H9 (cell line): ENCODE results near the gene C1QL4. TPM values are rescaled to one million over a fixed set of nuclear protein-coding genes. Genes with fewer than 3 reads are reported as not detected.

Experiments used
- DNase-seq: peaks from one replicate; pipeline ENCODE4 v3.0.0-alpha.2; 2017
- H2AFZ ChIP-seq: one replicate; pipeline ENCODE4 v1.6.1; 2013; ENCODE audit warnings: mild to moderate bottlenecking, low read length, control low read depth, moderate library complexity
- H2AK5ac ChIP-seq: 2 replicates; pipeline ENCODE4 v1.6.1; 2013; ENCODE audit warnings: low read length, control low read depth, mixed read lengths; ENCODE audit not compliant: insufficient read length
- H2BK120ac ChIP-seq: one replicate; pipeline ENCODE4 v1.6.1; 2013; ENCODE audit warnings: low read depth, mild to moderate bottlenecking, low read length, control low read depth, inconsistent platforms; ENCODE audit not compliant: poor library complexity, severe bottlenecking
- H2BK12ac ChIP-seq: 2 replicates; pipeline ENCODE4 v1.6.1; 2013; ENCODE audit warnings: low read length, control low read depth, mixed read lengths, low read depth; ENCODE audit not compliant: insufficient read length
- H2BK15ac ChIP-seq: 2 replicates; pipeline ENCODE4 v1.6.1; 2013; ENCODE audit warnings: low read depth, low read length, control low read depth
- H2BK20ac ChIP-seq: one replicate; pipeline ENCODE4 v1.6.1; 2013; ENCODE audit warnings: low read depth, mild to moderate bottlenecking, low read length, control low read depth, inconsistent platforms; ENCODE audit not compliant: poor library complexity, severe bottlenecking
- H2BK5ac ChIP-seq: 2 replicates; pipeline ENCODE4 v1.6.1; 2013; ENCODE audit warnings: low read length, control low read depth, mixed read lengths; ENCODE audit not compliant: insufficient read length
- H3K14ac ChIP-seq: 2 replicates; pipeline ENCODE4 v1.6.1; 2013; ENCODE audit warnings: low read length, control low read depth; ENCODE audit not compliant: insufficient read depth
- H3K18ac ChIP-seq: 2 replicates; pipeline ENCODE4 v1.6.1; 2013; ENCODE audit warnings: low read depth, mild to moderate bottlenecking, mixed read lengths, low read length, control low read depth; ENCODE audit not compliant: insufficient read length
- H3K23ac ChIP-seq: 2 replicates; pipeline ENCODE4 v1.6.1; 2013; ENCODE audit warnings: low read length, control low read depth, mixed read lengths, low read depth; ENCODE audit not compliant: insufficient read length
- H3K23me2 ChIP-seq: 2 replicates; pipeline ENCODE4 v1.6.1; 2013; ENCODE audit warnings: low read depth, mild to moderate bottlenecking, mixed read lengths, low read length, control low read depth; ENCODE audit not compliant: insufficient read length, poor library complexity, severe bottlenecking
- H3K27ac ChIP-seq: 2 replicates; pipeline ENCODE4 v1.5.1; 2013; ENCODE audit warnings: low read length, control low read depth, mixed read lengths, low read depth; ENCODE audit not compliant: insufficient read length
- H3K27me3 ChIP-seq: 2 replicates; pipeline ENCODE4 v1.6.1; 2013; ENCODE audit warnings: low read length, control low read depth, inconsistent platforms; ENCODE audit not compliant: insufficient read depth
- H3K4ac ChIP-seq: 2 replicates; pipeline ENCODE4 v1.6.1; 2013; ENCODE audit warnings: low read depth, mild to moderate bottlenecking, control low read depth, inconsistent platforms, low read length, moderate library complexity
- H3K4me1 ChIP-seq: 2 replicates; pipeline ENCODE4 v1.6.1; 2013; ENCODE audit warnings: low read length, control low read depth, inconsistent platforms; ENCODE audit not compliant: insufficient read depth
- H3K4me2 ChIP-seq: 2 replicates; pipeline ENCODE4 v1.6.1; 2013; ENCODE audit warnings: low read length, control low read depth, mixed read lengths; ENCODE audit not compliant: insufficient read length, insufficient read depth
- H3K56ac ChIP-seq: 2 replicates; pipeline ENCODE4 v1.6.1; 2013; ENCODE audit warnings: low read depth, mild to moderate bottlenecking, mixed read lengths, low read length, control low read depth; ENCODE audit not compliant: insufficient read length
- H3K79me1 ChIP-seq: 2 replicates; pipeline ENCODE4 v1.6.1; 2013; ENCODE audit warnings: low read depth, mild to moderate bottlenecking, moderate library complexity, low read length, control low read depth, inconsistent platforms; ENCODE audit not compliant: insufficient read depth, poor library complexity, severe bottlenecking
- H3K79me2 ChIP-seq: 2 replicates; pipeline ENCODE4 v1.6.1; 2013; ENCODE audit warnings: low read length, control low read depth, inconsistent platforms; ENCODE audit not compliant: insufficient read depth
- H3K9ac ChIP-seq: 2 replicates; pipeline ENCODE4 v1.6.1; 2013; ENCODE audit warnings: low read length, control low read depth, mixed read lengths; ENCODE audit not compliant: insufficient read length; ENCODE audit errors: extremely low read depth
- H3K9me3 ChIP-seq: one replicate; pipeline ENCODE4 v1.6.1; 2013; ENCODE audit warnings: low read depth, low read length, inconsistent platforms; ENCODE audit not compliant: control insufficient read depth
- H3T11ph ChIP-seq: one replicate; pipeline ENCODE4 v1.6.1; 2013; ENCODE audit warnings: mild to moderate bottlenecking, low read length, control low read depth, inconsistent platforms
- H4K20me1 ChIP-seq: one replicate; pipeline ENCODE4 v1.6.1; 2013; ENCODE audit not compliant: control insufficient read depth, insufficient read length, insufficient read depth
- H4K5ac ChIP-seq: 2 replicates; pipeline ENCODE4 v1.6.1; 2013; ENCODE audit warnings: low read depth, mild to moderate bottlenecking, mixed read lengths, low read length, control low read depth; ENCODE audit not compliant: insufficient read length
- H4K8ac ChIP-seq: replicated peaks from 2 replicates; pipeline ENCODE4 v1.6.1; 2013; ENCODE audit warnings: low read length, control low read depth, mixed read lengths, low read depth; ENCODE audit not compliant: insufficient read length
- H4K91ac ChIP-seq: 2 replicates; pipeline ENCODE4 v1.6.1; 2013; ENCODE audit warnings: low read depth, mild to moderate bottlenecking, moderate library complexity, mixed read lengths, low read length, control low read depth; ENCODE audit not compliant: insufficient read length
- H3K27ac Mint-ChIP-seq, 3 experiments: 2 replicates in 2 of 3; 3 replicates in 1 of 3; pipeline ENCODE4 v1.8.0; 2020 to 2021; ENCODE audit warnings: mixed read lengths in 3 of 3, mild to moderate bottlenecking in 1 of 3, moderate library complexity in 1 of 3
- H3K27me3 Mint-ChIP-seq: 2 replicates; pipeline ENCODE4 v1.8.0; 2021; ENCODE audit warnings: low read depth, mild to moderate bottlenecking, moderate library complexity, mixed read lengths
- H3K36me3 Mint-ChIP-seq, 3 experiments: 2 replicates in 2 of 3; 3 replicates in 1 of 3; pipeline ENCODE4 v1.8.0; 2020 to 2021; ENCODE audit warnings: low read depth in 3 of 3, mixed read lengths in 3 of 3; ENCODE audit not compliant: insufficient read depth in 1 of 3
- H3K4me1 Mint-ChIP-seq, 2 experiments: 2 replicates each; pipeline ENCODE4 v1.8.0; 2020; ENCODE audit warnings: mixed read lengths in 2 of 2
- H3K4me3 Mint-ChIP-seq, 2 experiments: 2 replicates in 1 of 2; 3 replicates in 1 of 2; pipeline ENCODE4 v1.8.0; 2020 to 2021; ENCODE audit warnings: mild to moderate bottlenecking in 2 of 2, mixed read lengths in 2 of 2, moderate library complexity in 1 of 2
- H3K9me3 Mint-ChIP-seq, 2 experiments: 2 replicates in 1 of 2; 3 replicates in 1 of 2; pipeline ENCODE4 v1.8.0; 2020; ENCODE audit warnings: mild to moderate bottlenecking in 2 of 2, mixed read lengths in 2 of 2, moderate library complexity in 1 of 2
- CTCF ChIP-seq: fragments of 200-600 bp; sonication (generic); conservative IDR thresholded peaks from 3 replicates; pipeline ENCODE4 v1.8.0; 2021; ENCODE audit warnings: antibody characterized with exemption, mild to moderate bottlenecking
- WGBS: extraction: QIAGEN DNeasy Blood & Tissue Kit; methylation state at CpG from one replicate; pipeline ENCODE4 v1.1.7; 2013; ENCODE audit warnings: missing lambda C conversion rate, low lambda C conversion rate, mixed read lengths; ENCODE audit not compliant: insufficient read length; ENCODE audit errors: extremely low coverage; 5-methylcytosine and 5-hydroxymethylcytosine counted together
- total RNA-seq: library from RNA; stranded (reverse); gene quantifications from 2 replicates; pipeline ENCODE4 v1.2.1, GENCODE V29; 2021

C1QL4 gene
- total RNA-seq, 1 experiment from 2014 or later, result 1.9 TPM

GRCh38 chr12:49284672-49285071, 52.3 kb downstream of the C1QL4 start:
- no peaks in the 10 kb centered on the region for H3K36me3 Mint-ChIP-seq
- H3K9me3 Mint-ChIP-seq, result no peaks in the 10 kb centered on the region
- peaks cover 31% of the 10 kb centered on the region for H3K27me3 Mint-ChIP-seq
- Histone ChIP-seq H2BK5ac (no peak overlapping the region), H3K27me3 (no peaks in the 10 kb centered on the region), H2BK20ac (no peak overlapping the region), H3K4me1 (no peaks in the 10 kb centered on the region; the same call in 1 of the 2 replicates), H2BK120ac (no peak overlapping the region), H3K9me3 (no peaks in the 10 kb centered on the region), H3K14ac (no peak overlapping the region), H3K27ac (no peak overlapping the region), H3K18ac (no peak overlapping the region), H4K5ac (no peak overlapping the region), H3K79me2 (no peaks in the 10 kb centered on the region), H3K9ac (no peak overlapping the region), H3K56ac (no peak overlapping the region), H3K23me2 (no peaks in the 10 kb centered on the region), H2AK5ac (no peak overlapping the region), H4K8ac (no peak overlapping the region), H3K4ac (no peak overlapping the region), H4K91ac (no peak overlapping the region), H2BK15ac (no peak overlapping the region), H4K20me1 (no peaks in the 10 kb centered on the region), H3K4me2 (no peak overlapping the region), H3T11ph (no peak overlapping the region), H3K79me1 (no peaks in the 10 kb centered on the region), H3K23ac (no peak overlapping the region), H2BK12ac (no peak overlapping the region), H2AFZ (no peak overlapping the region)
- no peak overlapping the region for H3K4me3 Mint-ChIP-seq
- WGBS, result no CpG with 5 or more reads among the region's 4 CpGs
- no peak for TF ChIP-seq CTCF
- H3K27ac Mint-ChIP-seq, result no peak overlapping the region
- no peak for DNase-seq
- peaks cover 11 to 25% of the 10 kb centered on the region in 2 experiments for H3K4me1 Mint-ChIP-seq
